ENCODE results near the gene MUC5B.

Gene MUC5B

DNA sequence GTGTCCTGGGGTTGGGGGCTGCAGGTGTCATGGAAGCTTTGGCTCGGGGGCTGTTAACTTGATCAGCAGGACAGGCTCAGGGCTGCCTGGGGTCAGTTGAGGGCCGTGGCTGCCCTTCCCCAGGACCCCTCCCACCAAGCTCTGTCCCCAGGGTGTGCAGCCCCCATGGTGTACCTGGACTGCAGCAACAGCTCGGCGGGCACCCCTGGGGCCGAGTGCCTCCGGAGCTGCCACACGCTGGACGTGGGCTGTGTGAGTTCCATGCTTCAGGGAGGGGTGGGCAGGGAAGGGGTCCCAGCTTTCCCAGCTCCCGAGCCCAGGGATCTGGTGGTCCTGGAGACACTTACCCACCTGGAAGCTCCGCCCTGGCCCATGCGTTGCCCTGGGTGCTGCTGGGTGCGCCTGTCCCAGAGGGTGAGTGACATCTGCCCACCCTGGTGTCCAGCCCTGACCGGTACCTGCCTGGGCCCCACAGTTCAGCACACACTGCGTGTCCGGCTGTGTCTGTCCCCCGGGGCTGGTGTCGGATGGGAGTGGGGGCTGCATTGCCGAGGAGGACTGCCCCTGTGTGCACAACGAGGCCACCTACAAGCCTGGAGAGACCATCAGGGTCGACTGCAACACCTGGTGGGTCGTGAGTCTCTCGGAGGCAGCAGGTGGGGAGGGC is 11.3 kb downstream of the MUC5B start:
- Histone ChIP-seq H3K9me3 (ENCODE audit: control insufficient read depth in 5 of 5, low read length in 5 of 5) (no peaks in the 10 kb centered on the region), H3K27me3 (ENCODE audit: control insufficient read depth in 5 of 5, insufficient read depth in 4 of 5, low read length in 5 of 5) (peaks cover 8 to 29% (median 24%) of the 10 kb centered on the region in 5 donors), H3K4me3 (ENCODE audit: low read depth in 1 of 5, low read length in 5 of 5) (no peak overlapping the region), H3K36me3 (ENCODE audit: control insufficient read depth in 5 of 5, insufficient read depth in 5 of 5, low read length in 5 of 5) (no peaks in the 10 kb centered on the region), H3K4me1 (ENCODE audit: control insufficient read depth in 5 of 5, insufficient read depth in 5 of 5, low read length in 5 of 5) (no peaks in the 10 kb centered on the region), H3K27ac (ENCODE audit: low read depth, low read length) (no peak overlapping the region), H3K9ac (ENCODE audit: low read length in 5 of 5) (no peak overlapping the region)

DNA sequence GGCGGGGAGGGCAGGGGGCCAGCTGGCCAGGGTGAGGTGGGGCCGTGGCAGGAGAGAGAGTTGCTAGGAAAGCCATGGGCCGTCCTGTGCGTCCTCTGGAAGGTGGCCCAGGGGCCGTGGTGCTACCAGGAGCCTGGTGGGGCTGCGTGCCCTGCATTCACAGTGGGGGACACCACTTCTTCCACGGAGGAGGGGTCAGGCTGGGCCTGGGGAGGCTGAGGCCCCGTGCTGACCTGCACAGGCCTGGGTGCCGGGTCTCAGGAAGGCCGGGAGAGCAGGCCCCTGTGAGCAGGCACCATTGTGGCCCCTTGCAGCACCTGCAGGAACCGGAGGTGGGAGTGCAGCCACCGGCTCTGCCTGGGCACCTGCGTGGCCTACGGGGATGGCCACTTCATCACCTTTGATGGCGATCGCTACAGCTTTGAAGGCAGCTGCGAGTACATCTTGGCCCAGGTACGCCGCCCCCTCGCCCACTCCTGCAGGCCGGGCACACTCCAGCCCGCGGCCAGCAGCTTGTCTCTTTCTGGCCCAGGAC is 12.0 kb downstream of the MUC5B start:
- Histone ChIP-seq H3K4me1 (ENCODE audit: control insufficient read depth in 5 of 5, insufficient read depth in 5 of 5, low read length in 5 of 5) (no peaks in the 10 kb centered on the region), H3K27me3 (ENCODE audit: control insufficient read depth in 5 of 5, insufficient read depth in 4 of 5, low read length in 5 of 5) (peaks cover 4 to 24% (median 19%) of the 10 kb centered on the region in 5 donors), H3K9ac (ENCODE audit: low read length in 5 of 5) (no peak overlapping the region), H3K36me3 (ENCODE audit: control insufficient read depth in 5 of 5, insufficient read depth in 5 of 5, low read length in 5 of 5) (no peaks in the 10 kb centered on the region), H3K9me3 (ENCODE audit: control insufficient read depth in 5 of 5, low read length in 5 of 5) (no peaks in the 10 kb centered on the region), H3K4me3 (ENCODE audit: low read depth in 1 of 5, low read length in 5 of 5) (no peak overlapping the region), H3K27ac (ENCODE audit: low read depth, low read length) (no peak overlapping the region)

GRCh38 chr11:1235306-1235900 is 12.5 kb downstream of the MUC5B start:
- no peaks in the 10 kb centered on the region for H3K9me3 ChIP-seq (ENCODE audit: control insufficient read depth in 5 of 5, low read length in 5 of 5)
- H3K4me1 ChIP-seq (ENCODE audit: control insufficient read depth in 5 of 5, insufficient read depth in 5 of 5, low read length in 5 of 5) = no peaks in the 10 kb centered on the region
- H3K27me3 ChIP-seq (ENCODE audit: control insufficient read depth in 5 of 5, insufficient read depth in 4 of 5, low read length in 5 of 5) = peaks cover under 1 to 19% (median 16%) of the 10 kb centered on the region in 5 donors
- H3K4me3 ChIP-seq (ENCODE audit: low read depth in 1 of 5, low read length in 5 of 5) = no peak overlapping the region
- H3K27ac ChIP-seq (ENCODE audit: low read depth, low read length) = no peak overlapping the region
- no peaks in the 10 kb centered on the region for H3K36me3 ChIP-seq (ENCODE audit: control insufficient read depth in 5 of 5, insufficient read depth in 5 of 5, low read length in 5 of 5)
- no peak overlapping the region for H3K9ac ChIP-seq (ENCODE audit: low read length in 5 of 5)

- Histone ChIP-seq H3K9ac (ENCODE audit: low read length in 5 of 5) (no peak overlapping the region), H3K4me3 (ENCODE audit: low read depth in 1 of 5, low read length in 5 of 5) (no peak overlapping the region), H3K4me1 (ENCODE audit: control insufficient read depth in 5 of 5, insufficient read depth in 5 of 5, low read length in 5 of 5) (no peaks in the 10 kb centered on the region), H3K9me3 (ENCODE audit: control insufficient read depth in 5 of 5, low read length in 5 of 5) (no peaks in the 10 kb centered on the region), H3K27ac (ENCODE audit: low read depth, low read length) (no peak overlapping the region), H3K27me3 (ENCODE audit: control insufficient read depth in 5 of 5, insufficient read depth in 4 of 5, low read length in 5 of 5) (peaks cover 0 to 17% (median 13%) of the 10 kb centered on the region in 5 donors), H3K36me3 (ENCODE audit: control insufficient read depth in 5 of 5, insufficient read depth in 5 of 5, low read length in 5 of 5) (no peaks in the 10 kb centered on the region)
Observed at GRCh38 chr11:1235901-1236315, 13.0 kb downstream of the MUC5B start.

DNA sequence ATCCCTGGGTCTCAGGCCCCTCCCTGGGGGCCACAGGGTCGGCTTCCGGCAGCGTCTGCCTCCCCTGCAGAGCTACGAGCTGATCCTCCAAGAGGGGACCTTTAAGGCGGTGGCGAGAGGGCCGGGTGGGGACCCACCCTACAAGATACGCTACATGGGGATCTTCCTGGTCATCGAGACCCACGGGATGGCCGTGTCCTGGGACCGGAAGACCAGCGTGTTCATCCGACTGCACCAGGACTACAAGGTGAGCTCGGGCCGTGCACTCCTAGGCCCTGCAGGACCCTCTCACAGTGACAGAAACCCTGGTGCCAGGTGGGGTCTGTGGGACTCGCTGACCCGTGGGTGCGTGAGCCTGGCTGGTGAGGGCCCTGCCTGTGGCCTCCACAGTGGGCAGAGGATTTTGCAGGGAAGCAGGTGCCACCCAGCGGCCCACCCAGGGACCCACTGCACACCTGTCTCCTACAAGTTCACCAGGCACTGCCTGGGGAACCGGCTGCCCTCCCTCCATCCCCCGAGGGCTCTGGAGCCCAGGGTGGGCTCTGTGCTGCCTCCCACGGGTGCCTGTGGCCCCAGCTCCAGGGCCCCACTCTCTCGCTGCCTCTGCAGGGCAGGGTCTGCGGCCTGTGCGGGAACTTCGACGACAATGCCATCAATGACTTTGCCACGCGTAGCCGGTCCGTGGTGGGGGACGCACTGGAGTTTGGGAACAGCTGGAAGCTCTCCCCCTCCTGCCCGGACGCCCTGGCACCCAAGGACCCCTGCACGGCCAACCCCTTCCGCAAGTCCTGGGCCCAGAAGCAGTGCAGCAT is 13.7 kb downstream of the MUC5B start:
- H3K36me3 ChIP-seq (ENCODE audit: control insufficient read depth in 5 of 5, insufficient read depth in 5 of 5, low read length in 5 of 5) = no peaks in the 10 kb centered on the region
- no peaks in the 10 kb centered on the region for H3K9me3 ChIP-seq (ENCODE audit: control insufficient read depth in 5 of 5, low read length in 5 of 5)
- no peak overlapping the region for H3K27ac ChIP-seq (ENCODE audit: low read depth, low read length)
- H3K4me1 ChIP-seq (ENCODE audit: control insufficient read depth in 5 of 5, insufficient read depth in 5 of 5, low read length in 5 of 5) = no peaks in the 10 kb centered on the region
- H3K4me3 ChIP-seq (ENCODE audit: low read depth in 1 of 5, low read length in 5 of 5) = no peak overlapping the region
- H3K27me3 ChIP-seq (ENCODE audit: control insufficient read depth in 5 of 5, insufficient read depth in 4 of 5, low read length in 5 of 5) = peaks cover 0 to 15% (median 10%) of the 10 kb centered on the region in 5 donors
- no peak overlapping the region for H3K9ac ChIP-seq (ENCODE audit: low read length in 5 of 5)

GRCh38 chr11:1237128-1237580 is 14.3 kb downstream of the MUC5B start:
- Histone ChIP-seq H3K27ac (ENCODE audit: low read depth, low read length) (no peak overlapping the region), H3K9me3 (ENCODE audit: control insufficient read depth in 5 of 5, low read length in 5 of 5) (no peaks in the 10 kb centered on the region), H3K9ac (ENCODE audit: low read length in 5 of 5) (no peak overlapping the region), H3K36me3 (ENCODE audit: control insufficient read depth in 5 of 5, insufficient read depth in 5 of 5, low read length in 5 of 5) (no peaks in the 10 kb centered on the region), H3K27me3 (ENCODE audit: control insufficient read depth in 5 of 5, insufficient read depth in 4 of 5, low read length in 5 of 5) (peaks cover 0 to 13% (median 5%) of the 10 kb centered on the region in 5 donors), H3K4me3 (ENCODE audit: low read depth in 1 of 5, low read length in 5 of 5) (no peak overlapping the region), H3K4me1 (ENCODE audit: control insufficient read depth in 5 of 5, insufficient read depth in 5 of 5, low read length in 5 of 5) (no peaks in the 10 kb centered on the region)

- Histone ChIP-seq H3K9me3 (ENCODE audit: control insufficient read depth in 5 of 5, low read length in 5 of 5) (no peaks in the 10 kb centered on the region), H3K27ac (ENCODE audit: low read depth, low read length) (no peak overlapping the region), H3K4me1 (ENCODE audit: control insufficient read depth in 5 of 5, insufficient read depth in 5 of 5, low read length in 5 of 5) (no peaks in the 10 kb centered on the region), H3K4me3 (ENCODE audit: low read depth in 1 of 5, low read length in 5 of 5) (no peak overlapping the region), H3K9ac (ENCODE audit: low read length in 5 of 5) (no peak overlapping the region), H3K36me3 (ENCODE audit: control insufficient read depth in 5 of 5, insufficient read depth in 5 of 5, low read length in 5 of 5) (no peaks in the 10 kb centered on the region), H3K27me3 (ENCODE audit: control insufficient read depth in 5 of 5, insufficient read depth in 4 of 5, low read length in 5 of 5) (peaks cover 0 to 11% (median 5%) of the 10 kb centered on the region in 5 donors)
Observed at GRCh38 chr11:1237851-1238250, 15.0 kb downstream of the MUC5B start.

GRCh38 chr11:1238767-1239595 is 16.1 kb downstream of the MUC5B start:
- Histone ChIP-seq H3K9ac (ENCODE audit: low read length in 5 of 5) (no peak overlapping the region), H3K4me3 (ENCODE audit: low read depth in 1 of 5, low read length in 5 of 5) (no peak overlapping the region)

GRCh38 chr11:1239596-1240205 is 16.8 kb downstream of the MUC5B start:
- no peaks in the 10 kb centered on the region for H3K9me3 ChIP-seq (ENCODE audit: control insufficient read depth in 5 of 5, low read length in 5 of 5)
- H3K27me3 ChIP-seq (ENCODE audit: control insufficient read depth in 5 of 5, insufficient read depth in 4 of 5, low read length in 5 of 5) = peaks cover 0 to 8% (median 0%) of the 10 kb centered on the region in 5 donors
- no peaks in the 10 kb centered on the region for H3K36me3 ChIP-seq (ENCODE audit: control insufficient read depth in 5 of 5, insufficient read depth in 5 of 5, low read length in 5 of 5)
- H3K27ac ChIP-seq (ENCODE audit: low read depth, low read length) = no peak overlapping the region
- H3K4me3 ChIP-seq (ENCODE audit: low read depth in 1 of 5, low read length in 5 of 5) = no peak overlapping the region
- H3K4me1 ChIP-seq (ENCODE audit: control insufficient read depth in 5 of 5, insufficient read depth in 5 of 5, low read length in 5 of 5) = no peaks in the 10 kb centered on the region
- no peak overlapping the region for H3K9ac ChIP-seq (ENCODE audit: low read length in 5 of 5)

More at GRCh38 chr11:1238767-1239595, 16.1 kb downstream of the MUC5B start:
- Histone ChIP-seq H3K9me3 (ENCODE audit: control insufficient read depth in 5 of 5, low read length in 5 of 5) (no peaks in the 10 kb centered on the region), H3K27me3 (ENCODE audit: control insufficient read depth in 5 of 5, insufficient read depth in 4 of 5, low read length in 5 of 5) (peaks cover 0 to 11% (median 0%) of the 10 kb centered on the region in 5 donors), H3K4me1 (ENCODE audit: control insufficient read depth in 5 of 5, insufficient read depth in 5 of 5, low read length in 5 of 5) (no peaks in the 10 kb centered on the region), H3K36me3 (ENCODE audit: control insufficient read depth in 5 of 5, insufficient read depth in 5 of 5, low read length in 5 of 5) (no peaks in the 10 kb centered on the region), H3K27ac (ENCODE audit: low read depth, low read length) (no peak overlapping the region)

Measured in subcutaneous abdominal adipose tissue (tissue), 5 donors.